Neural progenitor cell (in vitro differentiated cells): ENCODE results near the gene CTR9. TPM values are rescaled to one million over a fixed set of nuclear protein-coding genes. Genes with fewer than 3 reads are reported as not detected.

Experiments
- DNase-seq: peaks from one replicate; pipeline ENCODE4 v3.0.0-alpha.2; 2016; ENCODE audit warnings: low spot score
- H2AFZ ChIP-seq: fragments of 200-600 bp; sonication (generic); replicated peaks from 2 replicates; pipeline ENCODE4 v1.6.1; 2016; ENCODE audit warnings: antibody characterized with exemption
- H3F3A ChIP-seq: fragments of 200-600 bp; sonication (generic); 2 replicates; pipeline ENCODE4 v1.6.1; 2016; ENCODE audit warnings: antibody characterized with exemption, low read depth
- H3K27ac ChIP-seq: fragments of 200-600 bp; sonication (generic); 2 replicates; pipeline ENCODE4 v1.5.1; 2016; ENCODE audit warnings: mild to moderate bottlenecking
- H3K27me3 ChIP-seq: fragments of 200-600 bp; sonication (generic); 2 replicates; pipeline ENCODE4 v1.6.1; 2016; ENCODE audit warnings: mild to moderate bottlenecking, moderate library complexity
- H3K36me3 ChIP-seq: fragments of 200-600 bp; sonication (generic); 2 replicates; pipeline ENCODE4 v1.5.1; 2016
- H3K4me1 ChIP-seq: fragments of 200-600 bp; sonication (generic); 2 replicates; pipeline ENCODE4 v1.6.1; 2016; ENCODE audit warnings: mixed run types
- H3K4me2 ChIP-seq: fragments of 200-600 bp; sonication (generic); 2 replicates; pipeline ENCODE4 v1.6.1; 2016
- H3K4me3 ChIP-seq: fragments of 200-600 bp; sonication (generic); 2 replicates; pipeline ENCODE4 v1.5.1; 2016
- H3K79me2 ChIP-seq: fragments of 200-600 bp; sonication (generic); 2 replicates; pipeline ENCODE4 v1.6.1; 2016; ENCODE audit warnings: low read depth
- H3K9ac ChIP-seq: fragments of 200-600 bp; sonication (generic); 2 replicates; pipeline ENCODE4 v1.6.1; 2016
- H3K9me3 ChIP-seq: fragments of 200-600 bp; sonication (generic); 2 replicates; pipeline ENCODE4 v1.5.1; 2016; ENCODE audit warnings: low read depth
- H4K20me1 ChIP-seq: fragments of 200-600 bp; sonication (generic); 2 replicates; pipeline ENCODE4 v1.6.1; 2016; ENCODE audit warnings: low read depth
- H3K27ac Mint-ChIP-seq: 3 replicates; pipeline ENCODE4 v1.8.0; 2021; ENCODE audit warnings: mixed read lengths
- H3K27me3 Mint-ChIP-seq: 2 replicates; pipeline ENCODE4 v1.8.0; 2022; ENCODE audit warnings: low read depth, mild to moderate bottlenecking, inconsistent platforms, moderate library complexity, mixed read lengths; ENCODE audit not compliant: insufficient read depth
- H3K36me3 Mint-ChIP-seq: 3 replicates; pipeline ENCODE4 v1.8.0; 2021; ENCODE audit warnings: mixed read lengths
- H3K4me1 Mint-ChIP-seq: 3 replicates; pipeline ENCODE4 v1.8.0; 2021; ENCODE audit warnings: mixed read lengths
- H3K4me3 Mint-ChIP-seq: 3 replicates; pipeline ENCODE4 v1.8.0; 2021; ENCODE audit warnings: mild to moderate bottlenecking, moderate library complexity, mixed read lengths
- H3K9me3 Mint-ChIP-seq: 3 replicates; pipeline ENCODE4 v1.8.0; 2020; ENCODE audit warnings: mixed read lengths
- CTCF ChIP-seq: fragments of 200-600 bp; sonication (generic); IDR thresholded peaks from 2 replicates; pipeline ENCODE4 v1.5.1; 2017; ENCODE audit warnings: antibody characterized with exemption, mild to moderate bottlenecking
- EZH2 ChIP-seq: fragments of 200-600 bp; sonication (generic); IDR thresholded peaks from 2 replicates; pipeline ENCODE4 v1.6.1; 2017; ENCODE audit warnings: antibody characterized with exemption, mild to moderate bottlenecking, moderate library complexity
- EZH2phosphoT487 ChIP-seq: fragments of 200-600 bp; sonication (generic); IDR thresholded peaks from 2 replicates; pipeline ENCODE4 v1.6.1; 2017; ENCODE audit warnings: antibody characterized with exemption
- total RNA-seq: library from RNA; depleted of rRNA; stranded (reverse); fragments of >200 nt; gene quantifications from 2 replicates; pipeline ENCODE4 v1.2.3, GENCODE V29; 2015; ENCODE audit warnings: low replicate concordance

The CTR9 gene
- total RNA-seq, 1 donor from 2014 or later, result 26.4 TPM

GRCh38 chr11:10742460-10743208, 8.4 kb upstream of the CTR9 start:
- Histone ChIP-seq H3K9me3 (no peaks in the 10 kb centered on the region), H3K27ac (no peak overlapping the region), H3K79me2 (no peaks in the 10 kb centered on the region), H3K4me3 (no peak overlapping the region), H3K4me1 (no peaks in the 10 kb centered on the region), H2AFZ (no peak overlapping the region), H3K4me2 (no peak overlapping the region), H3K36me3 (no peaks in the 10 kb centered on the region), H3F3A (peaks cover 9% of the 10 kb centered on the region), H4K20me1 (no peaks in the 10 kb centered on the region), H3K9ac (no peak overlapping the region), H3K27me3 (no peaks in the 10 kb centered on the region)
- Mint-ChIP-seq H3K27me3 (peaks cover 4% of the 10 kb centered on the region), H3K4me1 (no peaks in the 10 kb centered on the region), H3K36me3 (no peaks in the 10 kb centered on the region), H3K27ac (no peak overlapping the region), H3K4me3 (no peak overlapping the region), H3K9me3 (no peaks in the 10 kb centered on the region)
- no peak for TF ChIP-seq CTCF
- TF ChIP-seq EZH2phosphoT487, result no peak
- TF ChIP-seq EZH2, result no peak
- no peak for DNase-seq

- Histone ChIP-seq H3K27me3 (no peaks in the 10 kb centered on the region), H3K79me2 (no peaks in the 10 kb centered on the region), H3K9me3 (no peaks in the 10 kb centered on the region), H3K9ac (no peak overlapping the region), H3K4me1 (no peaks in the 10 kb centered on the region), H4K20me1 (no peaks in the 10 kb centered on the region), H3K4me3 (no peak overlapping the region), H3K27ac (no peak overlapping the region), H2AFZ (no peak overlapping the region), H3K4me2 (no peak overlapping the region), H3K36me3 (no peaks in the 10 kb centered on the region), H3F3A (peaks cover 11% of the 10 kb centered on the region)
- no peaks in the 10 kb centered on the region for H3K36me3 Mint-ChIP-seq
- TF ChIP-seq CTCF (no peak), EZH2 (no peak), EZH2phosphoT487 (no peak)
- H3K27ac Mint-ChIP-seq, result no peak overlapping the region
- H3K27me3 Mint-ChIP-seq, result peaks cover 4% of the 10 kb centered on the region
- no peak overlapping the region for H3K4me3 Mint-ChIP-seq
- no peak for DNase-seq
- H3K9me3 Mint-ChIP-seq, result no peaks in the 10 kb centered on the region
- no peaks in the 10 kb centered on the region for H3K4me1 Mint-ChIP-seq
These were observed 7.6 kb upstream of the CTR9 start for GRCh38 chr11:10743354-10744000.

GRCh38 chr11:10744206-10744605, 6.8 kb upstream of the CTR9 start:
- Histone ChIP-seq H3K27me3 (no peaks in the 10 kb centered on the region), H3K4me2 (no peak overlapping the region), H3K9ac (no peak overlapping the region), H2AFZ (no peak overlapping the region), H4K20me1 (no peaks in the 10 kb centered on the region), H3K4me3 (no peak overlapping the region), H3K36me3 (no peaks in the 10 kb centered on the region), H3F3A (peaks cover 13% of the 10 kb centered on the region), H3K4me1 (no peaks in the 10 kb centered on the region), H3K27ac (no peak overlapping the region), H3K79me2 (no peaks in the 10 kb centered on the region), H3K9me3 (no peaks in the 10 kb centered on the region)
- Mint-ChIP-seq H3K36me3 (no peaks in the 10 kb centered on the region), H3K27me3 (no peaks in the 10 kb centered on the region), H3K4me1 (no peaks in the 10 kb centered on the region), H3K4me3 (no peak overlapping the region), H3K9me3 (no peaks in the 10 kb centered on the region), H3K27ac (no peak overlapping the region)
- TF ChIP-seq CTCF (no peak), EZH2 (no peak), EZH2phosphoT487 (no peak)
- DNase-seq, result no peak
